Measurements from ENCODE around the gene ZBTB5.
"Not testable (repeated sequence)": the region's sequence is repeated elsewhere in the genome, so short reads cannot be mapped to it uniquely, and the experiment has no call there.

The ZBTB5 gene

DNA sequence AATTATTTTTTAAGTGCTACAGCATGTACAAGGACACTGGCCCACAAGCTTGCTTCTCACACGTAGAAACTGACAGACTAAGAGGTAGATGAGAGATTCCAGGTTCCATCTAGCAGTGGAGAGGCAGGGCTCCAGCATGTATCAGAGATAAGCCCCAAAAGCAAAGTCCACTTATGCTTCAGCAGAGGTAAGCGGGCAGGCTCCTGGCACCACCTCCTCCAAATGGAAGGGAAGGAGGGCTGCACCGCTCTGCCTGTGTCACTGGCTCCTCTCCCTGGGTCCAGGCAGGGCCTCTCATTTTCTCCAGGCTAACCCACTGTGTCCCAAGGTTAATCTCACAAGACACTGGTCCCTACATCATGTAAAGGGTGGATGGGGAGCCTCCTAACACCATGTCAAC is 26.9 kb downstream of the ZBTB5 start:
- peaks cover 29% of the 10 kb centered on the region for H3K36me3 Mint-ChIP-seq (ENCODE audit: insufficient read depth)
- no peaks in the 10 kb centered on the region for H3K27me3 Mint-ChIP-seq
- peak overlapping the region; percentile 32 for H3K27ac Mint-ChIP-seq (ENCODE audit: low read depth)
- ATAC-seq (replicated peaks; ENCODE audit: extremely low read depth, poor library complexity, severe bottlenecking), result no peak
- peaks cover 5% of the 10 kb centered on the region for H3K4me1 Mint-ChIP-seq
- no peak overlapping the region for H3K4me3 Mint-ChIP-seq
- DNase-seq (ENCODE audit: low spot score in 2 of 2), result no peak
- H3K9me3 Mint-ChIP-seq, result no peaks in the 10 kb centered on the region

DNA sequence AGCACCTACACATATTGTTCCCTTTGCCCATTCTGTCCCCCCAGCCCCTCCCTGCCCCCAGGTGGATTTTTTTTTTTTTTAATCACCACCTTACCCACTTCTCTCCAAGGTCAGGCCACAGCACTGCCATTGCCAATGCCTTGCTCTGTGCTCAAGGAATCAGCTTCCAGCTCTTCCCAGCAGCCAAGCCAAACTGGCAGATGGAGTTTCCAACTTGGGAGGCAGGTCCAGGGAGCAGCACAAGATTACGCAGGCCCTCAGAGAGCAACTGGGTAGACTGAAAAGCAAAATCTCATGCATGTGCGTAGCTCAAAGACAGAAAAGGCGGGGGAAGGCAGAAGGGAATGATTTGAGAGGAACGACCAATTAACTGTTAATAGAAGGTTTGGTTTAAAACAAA is 27.6 kb downstream of the ZBTB5 start:
- no peak for DNase-seq (ENCODE audit: low spot score in 2 of 2)
- Mint-ChIP-seq H3K4me3 (no peak overlapping the region), H3K27ac (ENCODE audit: low read depth) (no peak overlapping the region), H3K9me3 (no peaks in the 10 kb centered on the region), H3K4me1 (peaks cover 5% of the 10 kb centered on the region), H3K27me3 (no peaks in the 10 kb centered on the region), H3K36me3 (ENCODE audit: insufficient read depth) (peaks cover 29% of the 10 kb centered on the region)
- ATAC-seq (replicated peaks; ENCODE audit: extremely low read depth, poor library complexity, severe bottlenecking), result no peak

DNA sequence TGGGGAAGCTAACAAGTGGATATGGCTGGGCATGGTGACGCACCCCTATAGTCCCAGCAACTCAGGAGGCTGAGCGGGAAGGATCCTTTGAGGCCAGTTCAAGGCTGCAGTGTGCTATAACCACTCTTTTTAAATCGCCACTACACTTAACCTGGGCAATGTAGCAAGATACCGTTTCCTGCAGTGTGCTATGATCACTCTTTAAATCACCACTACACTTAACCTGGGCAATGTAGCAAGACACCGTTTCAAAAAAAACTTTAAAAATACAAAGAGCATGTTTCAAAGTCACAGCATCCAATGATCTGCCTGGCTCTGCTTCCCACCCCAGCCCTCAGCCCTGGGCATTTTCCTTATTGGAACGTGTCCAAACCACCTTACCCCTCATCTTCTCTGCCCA is 28.2 kb downstream of the ZBTB5 start:
- H3K4me1 Mint-ChIP-seq, result peaks cover 5% of the 10 kb centered on the region
- no peak for ATAC-seq (replicated peaks; ENCODE audit: extremely low read depth, poor library complexity, severe bottlenecking)
- H3K4me3 Mint-ChIP-seq, result no peak overlapping the region
- no peak for DNase-seq (ENCODE audit: low spot score in 2 of 2)
- H3K27ac Mint-ChIP-seq (ENCODE audit: low read depth), result no peak overlapping the region
- peaks cover 27% of the 10 kb centered on the region for H3K36me3 Mint-ChIP-seq (ENCODE audit: insufficient read depth)
- no peaks in the 10 kb centered on the region for H3K27me3 Mint-ChIP-seq
- H3K9me3 Mint-ChIP-seq, result no peaks in the 10 kb centered on the region

DNA sequence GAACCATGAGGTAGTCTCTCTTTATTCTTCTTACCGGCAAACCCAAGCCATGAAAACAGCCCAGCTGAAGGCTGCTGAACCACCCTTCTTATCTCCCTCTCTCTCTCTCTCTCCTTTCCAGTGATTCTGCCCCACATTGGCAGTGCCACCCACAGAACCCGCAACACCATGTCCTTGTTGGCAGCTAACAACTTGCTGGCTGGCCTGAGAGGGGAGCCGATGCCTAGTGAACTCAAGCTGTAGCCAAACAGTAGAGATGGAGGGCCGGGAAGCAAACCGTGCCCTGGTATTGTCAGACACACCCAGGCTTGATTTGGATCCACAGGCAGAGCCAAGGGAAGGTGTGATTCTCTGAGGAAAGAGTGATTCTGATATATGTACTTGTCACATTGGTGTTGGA is 28.7 kb downstream of the ZBTB5 start:
- ATAC-seq (replicated peaks; ENCODE audit: extremely low read depth, poor library complexity, severe bottlenecking), result no peak
- Mint-ChIP-seq H3K4me3 (no peak overlapping the region), H3K9me3 (no peaks in the 10 kb centered on the region), H3K27me3 (no peaks in the 10 kb centered on the region), H3K4me1 (peaks cover 5% of the 10 kb centered on the region), H3K27ac (ENCODE audit: low read depth) (no peak overlapping the region), H3K36me3 (ENCODE audit: insufficient read depth) (peaks cover 22% of the 10 kb centered on the region)
- no peak for DNase-seq (ENCODE audit: low spot score in 2 of 2)

DNA sequence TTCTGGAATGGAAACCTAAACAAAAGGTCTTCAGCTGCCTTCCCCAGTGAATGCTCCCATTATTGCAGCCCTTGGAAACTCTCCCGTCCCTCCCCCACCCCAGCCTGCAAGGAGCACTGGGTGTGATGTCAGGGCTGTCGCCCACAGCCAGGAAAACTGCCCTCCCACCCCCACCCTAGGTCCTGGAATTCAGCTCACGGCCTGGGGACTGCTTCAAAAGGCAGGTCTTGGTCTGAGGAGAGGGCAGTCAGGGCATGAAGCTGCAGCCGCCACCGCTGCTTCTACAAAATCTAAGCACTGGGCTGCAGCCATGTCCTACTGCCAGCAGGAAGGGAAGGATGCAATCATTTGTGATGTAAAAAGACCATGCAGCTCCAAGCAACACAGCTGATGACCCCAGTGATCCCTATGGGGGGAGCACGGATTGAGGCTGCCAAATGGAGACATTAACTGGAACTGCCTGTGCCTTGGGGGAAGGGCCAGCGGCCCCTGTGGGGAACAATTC is 31.3 kb downstream of the ZBTB5 start:
- DNase-seq (ENCODE audit: low spot score in 2 of 2) (no peak), ATAC-seq (replicated peaks; ENCODE audit: extremely low read depth, poor library complexity, severe bottlenecking) (no peak)
- Mint-ChIP-seq H3K4me1 (peaks cover 5% of the 10 kb centered on the region), H3K27ac (ENCODE audit: low read depth) (no peak overlapping the region), H3K4me3 (no peak overlapping the region), H3K9me3 (no peaks in the 10 kb centered on the region), H3K27me3 (no peaks in the 10 kb centered on the region), H3K36me3 (ENCODE audit: insufficient read depth) (peaks cover 16% of the 10 kb centered on the region)

DNA sequence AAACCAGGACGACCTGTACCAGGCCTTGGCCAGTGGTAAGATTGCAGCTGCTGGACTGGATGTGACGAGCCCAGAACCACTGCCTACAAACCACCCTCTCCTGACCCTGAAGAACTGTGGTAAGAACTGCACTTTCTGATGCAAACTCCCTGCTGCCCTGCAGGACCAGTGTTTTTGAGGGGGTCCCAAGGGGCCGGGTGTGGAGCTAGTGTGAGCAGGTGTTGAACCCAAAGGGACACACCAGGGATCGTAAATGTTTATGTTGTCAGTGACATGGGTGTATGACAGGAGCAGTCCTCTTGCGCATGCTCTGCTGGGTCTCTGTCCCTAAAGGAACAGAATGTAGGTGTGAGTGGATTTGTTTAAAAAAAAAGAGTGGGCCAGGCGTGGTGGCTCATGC is 33.2 kb downstream of the ZBTB5 start:
- no peaks in the 10 kb centered on the region for H3K27me3 Mint-ChIP-seq
- DNase-seq (ENCODE audit: low spot score in 2 of 2) (no peak), ATAC-seq (replicated peaks; ENCODE audit: extremely low read depth, poor library complexity, severe bottlenecking) (no peak)
- H3K4me3 Mint-ChIP-seq, result no peak overlapping the region
- peak overlapping the region; percentile 16 for H3K27ac Mint-ChIP-seq (ENCODE audit: low read depth)
- no peaks in the 10 kb centered on the region for H3K9me3 Mint-ChIP-seq
- peaks cover 18% of the 10 kb centered on the region for H3K36me3 Mint-ChIP-seq (ENCODE audit: insufficient read depth)
- no peaks in the 10 kb centered on the region for H3K4me1 Mint-ChIP-seq

DNA sequence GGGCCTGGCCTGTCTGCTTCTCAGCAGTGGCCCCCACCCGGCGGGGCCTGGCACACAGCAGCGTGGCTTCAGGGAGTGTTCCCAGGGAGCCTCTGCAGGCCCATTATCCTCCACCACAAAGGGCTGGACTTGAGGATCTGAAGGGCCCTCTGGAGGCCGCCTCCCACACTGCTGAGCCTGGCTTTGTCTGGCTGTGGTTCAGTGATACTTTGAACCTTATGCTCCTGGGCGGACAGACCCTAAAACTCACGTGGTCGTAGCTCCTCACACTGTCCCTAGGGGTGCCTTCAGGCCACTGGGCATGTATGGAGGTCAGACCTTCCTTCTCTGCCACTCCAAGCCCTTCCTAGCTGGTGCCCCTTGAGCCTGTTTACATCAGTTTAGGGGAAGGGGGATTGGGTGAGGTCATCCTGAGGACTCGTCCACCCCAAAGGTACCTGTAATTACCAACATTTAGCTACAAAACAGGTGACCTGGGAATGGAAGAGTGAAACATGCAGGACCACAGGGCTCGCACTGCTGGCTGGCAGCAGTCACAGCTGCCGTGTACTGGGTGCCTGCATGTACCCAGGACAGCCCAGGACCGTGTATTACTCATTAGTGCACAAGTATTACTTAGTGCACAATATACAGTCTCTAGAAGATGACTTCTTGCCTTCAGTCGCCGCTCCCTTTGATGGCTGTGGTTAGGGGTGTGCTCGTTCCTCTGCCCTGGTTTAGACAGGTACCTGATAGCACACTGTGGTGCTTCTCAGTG is 34.2 kb downstream of the ZBTB5 start:
- no peak for ATAC-seq (replicated peaks; ENCODE audit: extremely low read depth, poor library complexity, severe bottlenecking)
- no peaks in the 10 kb centered on the region for H3K9me3 Mint-ChIP-seq
- DNase-seq (ENCODE audit: low spot score in 2 of 2), result no peak
- no peak overlapping the region for H3K27ac Mint-ChIP-seq (ENCODE audit: low read depth)
- no peaks in the 10 kb centered on the region for H3K27me3 Mint-ChIP-seq
- peaks cover 18% of the 10 kb centered on the region for H3K36me3 Mint-ChIP-seq (ENCODE audit: insufficient read depth)
- no peaks in the 10 kb centered on the region for H3K4me1 Mint-ChIP-seq
- no peak overlapping the region for H3K4me3 Mint-ChIP-seq

DNA sequence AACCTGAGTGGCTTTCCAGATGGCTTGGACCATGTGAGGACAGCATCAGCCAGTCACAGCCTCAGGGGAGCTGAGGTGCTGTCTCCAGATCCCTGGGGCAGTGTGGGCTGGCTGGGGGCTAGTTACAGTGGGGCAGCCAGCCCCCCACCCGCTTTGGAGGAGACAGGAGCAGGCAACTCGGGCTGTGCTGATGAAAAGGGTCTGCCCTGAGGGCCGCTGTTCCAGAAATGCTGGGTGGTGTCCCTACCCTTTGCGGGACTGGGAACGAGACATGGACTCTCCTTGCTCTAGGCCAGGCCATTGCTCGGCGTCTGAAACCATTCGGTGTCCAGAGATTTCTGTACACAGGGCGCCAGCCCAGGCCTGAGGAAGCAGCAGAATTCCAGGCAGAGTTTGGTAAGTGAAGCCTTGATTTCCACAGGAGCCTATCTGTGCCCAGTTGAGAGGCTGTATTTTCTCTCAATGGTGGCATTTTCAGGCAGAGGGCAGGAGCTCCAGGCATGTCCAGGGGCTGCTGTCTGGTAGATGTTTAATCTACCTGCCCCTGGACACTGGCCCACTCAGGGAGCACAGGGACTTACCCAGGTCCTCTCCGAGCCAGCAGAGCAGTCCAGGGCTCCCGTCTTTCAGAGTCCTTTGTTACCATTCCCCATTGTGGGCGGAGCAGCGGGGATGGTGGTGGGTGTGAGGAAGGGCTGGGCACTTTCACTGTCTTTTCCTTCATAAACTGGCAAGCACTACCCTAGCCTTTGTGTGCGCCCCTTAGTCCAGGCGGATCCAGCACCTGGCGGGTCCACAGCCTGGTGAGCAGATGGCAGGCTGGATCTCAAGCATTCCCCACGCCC is 35.6 kb downstream of the ZBTB5 start:
- H3K9me3 Mint-ChIP-seq, result no peaks in the 10 kb centered on the region
- no peaks in the 10 kb centered on the region for H3K27me3 Mint-ChIP-seq
- H3K27ac Mint-ChIP-seq (ENCODE audit: low read depth), result no peak overlapping the region
- no peak for ATAC-seq (replicated peaks; ENCODE audit: extremely low read depth, poor library complexity, severe bottlenecking)
- H3K4me3 Mint-ChIP-seq, result no peak overlapping the region
- no peaks in the 10 kb centered on the region for H3K4me1 Mint-ChIP-seq
- peaks cover 16% of the 10 kb centered on the region for H3K36me3 Mint-ChIP-seq (ENCODE audit: insufficient read depth)
- no peak for DNase-seq (ENCODE audit: low spot score in 2 of 2)

DNA sequence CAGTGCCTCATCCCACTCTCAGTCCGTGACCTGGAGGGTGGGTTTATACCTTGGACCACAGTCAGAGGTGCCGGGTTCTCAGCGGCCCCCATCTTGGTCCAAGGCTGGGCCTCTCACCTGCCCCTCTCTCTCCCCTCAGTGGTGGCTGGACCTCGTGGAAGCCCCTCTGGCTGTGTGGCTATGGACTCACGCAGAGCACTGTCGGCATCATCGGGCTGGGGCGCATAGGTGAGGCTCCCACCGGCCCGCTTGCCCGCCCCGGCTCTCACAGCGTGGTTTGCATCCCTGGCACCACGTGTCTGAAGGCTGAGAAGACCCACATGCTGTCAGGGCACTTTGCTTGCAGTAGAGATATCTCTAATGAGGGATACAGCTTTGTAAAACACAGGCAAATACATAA is 36.9 kb downstream of the ZBTB5 start:
- ATAC-seq (replicated peaks; ENCODE audit: extremely low read depth, poor library complexity, severe bottlenecking) (no peak), DNase-seq (ENCODE audit: low spot score in 2 of 2) (no peak)
- Mint-ChIP-seq H3K36me3 (ENCODE audit: insufficient read depth) (peaks cover 20% of the 10 kb centered on the region), H3K27me3 (no peaks in the 10 kb centered on the region), H3K4me1 (peaks cover 8% of the 10 kb centered on the region), H3K27ac (ENCODE audit: low read depth) (no peak overlapping the region), H3K9me3 (no peaks in the 10 kb centered on the region), H3K4me3 (no peak overlapping the region)

DNA sequence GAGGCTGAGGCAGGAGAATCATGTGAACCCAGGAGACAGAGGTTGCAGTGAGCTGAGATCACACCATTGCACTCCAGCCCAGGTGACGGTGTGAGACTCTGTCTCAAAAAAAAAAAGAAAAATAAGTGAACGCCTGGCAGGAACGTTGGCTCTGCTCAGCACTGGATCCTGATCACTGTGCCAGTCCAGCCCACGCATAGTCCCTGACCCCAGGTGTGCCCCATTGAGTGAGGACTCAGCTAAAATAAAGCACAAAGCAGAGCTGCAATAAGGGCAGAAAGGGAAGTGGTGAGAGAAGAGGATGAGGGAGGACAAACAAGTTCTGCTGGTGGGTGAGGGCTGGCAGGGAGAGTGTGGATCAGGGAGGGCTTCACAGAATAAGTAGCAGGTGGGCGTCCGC is 38.4 kb downstream of the ZBTB5 start:
- ATAC-seq (replicated peaks; ENCODE audit: extremely low read depth, poor library complexity, severe bottlenecking) (no peak), DNase-seq (ENCODE audit: low spot score in 2 of 2) (no peak)
- H3K4me3 Mint-ChIP-seq, result no peak overlapping the region
- H3K27ac Mint-ChIP-seq (ENCODE audit: low read depth), result no peak overlapping the region
- no peaks in the 10 kb centered on the region for H3K9me3 Mint-ChIP-seq
- no peaks in the 10 kb centered on the region for H3K27me3 Mint-ChIP-seq
- H3K36me3 Mint-ChIP-seq (ENCODE audit: insufficient read depth), result peaks cover 24% of the 10 kb centered on the region
- peaks cover 22% of the 10 kb centered on the region for H3K4me1 Mint-ChIP-seq

DNA sequence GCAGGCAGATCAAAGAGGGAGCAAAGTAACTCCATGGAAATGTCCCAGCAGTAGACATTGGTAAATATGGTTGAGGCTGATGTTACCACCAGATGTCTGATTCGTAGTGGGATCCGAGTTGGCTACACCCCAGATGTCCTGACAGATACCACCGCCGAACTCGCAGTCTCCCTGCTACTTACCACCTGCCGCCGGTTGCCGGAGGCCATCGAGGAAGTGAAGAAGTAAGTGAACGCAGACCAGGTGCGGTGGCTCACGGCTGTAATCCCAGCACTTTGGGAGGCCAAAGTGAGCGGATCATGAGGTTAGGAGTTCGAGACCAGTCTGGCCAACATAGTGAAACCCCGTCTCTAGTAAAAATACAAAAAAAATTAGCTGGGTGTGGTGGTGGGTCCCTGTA is 38.8 kb downstream of the ZBTB5 start:
- Mint-ChIP-seq H3K36me3 (ENCODE audit: insufficient read depth) (peaks cover 24% of the 10 kb centered on the region), H3K4me1 (peaks cover 24% of the 10 kb centered on the region)
- not testable (repeated sequence) for DNase-seq (ENCODE audit: low spot score in 2 of 2); H3K4me3 Mint-ChIP-seq; H3K9me3 Mint-ChIP-seq; ATAC-seq (replicated peaks; ENCODE audit: extremely low read depth, poor library complexity, severe bottlenecking); H3K27me3 Mint-ChIP-seq; H3K27ac Mint-ChIP-seq (ENCODE audit: low read depth)

DNA sequence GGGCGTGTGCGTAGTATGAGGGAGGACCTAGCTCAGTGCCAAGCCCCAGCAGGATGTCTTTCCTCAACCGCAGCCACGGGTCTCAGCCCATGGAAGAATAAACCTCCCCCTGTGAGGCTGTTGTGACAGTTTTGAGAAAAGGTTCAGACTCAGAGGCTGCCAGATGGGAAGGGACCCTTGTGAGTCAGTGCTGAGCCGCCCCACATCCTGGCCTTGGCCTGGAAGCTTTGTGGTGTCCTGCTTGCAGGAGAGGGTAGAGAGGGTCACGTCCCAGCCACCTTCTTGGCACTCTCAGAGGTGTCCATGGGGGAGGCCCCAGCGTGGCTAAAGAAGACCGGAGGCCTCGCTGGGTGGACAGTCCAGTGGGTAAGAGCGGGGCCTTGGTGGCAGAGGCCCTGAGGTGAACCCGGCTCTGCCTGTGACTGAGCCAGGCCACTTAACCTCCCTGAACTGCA is 39.9 kb downstream of the ZBTB5 start:
- Mint-ChIP-seq H3K9me3 (no peaks in the 10 kb centered on the region), H3K4me1 (peaks cover 24% of the 10 kb centered on the region), H3K27ac (ENCODE audit: low read depth) (no peak overlapping the region), H3K4me3 (no peak overlapping the region), H3K36me3 (ENCODE audit: insufficient read depth) (peaks cover 24% of the 10 kb centered on the region), H3K27me3 (no peaks in the 10 kb centered on the region)
- ATAC-seq (replicated peaks; ENCODE audit: extremely low read depth, poor library complexity, severe bottlenecking) (no peak), DNase-seq (ENCODE audit: low spot score in 2 of 2) (no peak)

Data from central memory CD8-positive, alpha-beta T cell (primary cell).